DLD1 (cell line): Measurements from ENCODE around the gene RUNX1.

Source experiments
- in situ Hi-C: cut with HindIII; loops from 2 replicates; pipeline ENCODE4 v1.10.0; 2017; ENCODE audit warnings: low sequenced_read_pairs

RUNX1 gene

GRCh38 chr21:34838956-34839820, 209.9 kb downstream of the RUNX1 start:
- in situ Hi-C loops, result no loop called here

GRCh38 chr21:34836933-34837505, 212.1 kb downstream of the RUNX1 start:
- in situ Hi-C loops, result no loop called here

- in situ Hi-C loops, result no loop called here
Observed at GRCh38 chr21:34836103-34836932, 212.8 kb downstream of the RUNX1 start.

- in situ Hi-C loops, result no loop called here
Observed at GRCh38 chr21:34835526-34835925, 213.6 kb downstream of the RUNX1 start.

GRCh38 chr21:34834852-34835501, 214.1 kb downstream of the RUNX1 start:
- in situ Hi-C loops, result no loop called here

GRCh38 chr21:34834290-34834689, 214.8 kb downstream of the RUNX1 start:
- in situ Hi-C loops, result no loop called here

- in situ Hi-C loops, result no loop called here
Observed at GRCh38 chr21:34833465-34833864, 215.6 kb downstream of the RUNX1 start.

GRCh38 chr21:34830386-34831170, 218.5 kb downstream of the RUNX1 start:
- in situ Hi-C loops, result no loop called here

- in situ Hi-C loops, result no loop called here
Observed at GRCh38 chr21:34827445-34828235, 221.5 kb downstream of the RUNX1 start.

- in situ Hi-C loops, result no loop called here
Observed at GRCh38 chr21:34826836-34827235, 222.3 kb downstream of the RUNX1 start.

GRCh38 chr21:34825948-34826548, 223.1 kb downstream of the RUNX1 start:
- in situ Hi-C loops, result no loop called here

GRCh38 chr21:34825101-34825500, 224.0 kb downstream of the RUNX1 start:
- in situ Hi-C loops, result no loop called here

- in situ Hi-C loops, result no loop called here
Observed at GRCh38 chr21:34824314-34824713, 224.8 kb downstream of the RUNX1 start.

GRCh38 chr21:34822942-34823341, 226.2 kb downstream of the RUNX1 start:
- in situ Hi-C loops, result no loop called here

- in situ Hi-C loops, result no loop called here
Observed at GRCh38 chr21:34822168-34822567, 226.9 kb downstream of the RUNX1 start.

GRCh38 chr21:34821717-34822116, 227.4 kb downstream of the RUNX1 start:
- in situ Hi-C loops, result no loop called here

- in situ Hi-C loops, result no loop called here
Observed at GRCh38 chr21:34820051-34820450, 229.1 kb downstream of the RUNX1 start.

GRCh38 chr21:34819357-34819999, 229.6 kb downstream of the RUNX1 start:
- in situ Hi-C loops, result no loop called here
